ENCODE data around the gene NPTN.

The NPTN gene

DNA sequence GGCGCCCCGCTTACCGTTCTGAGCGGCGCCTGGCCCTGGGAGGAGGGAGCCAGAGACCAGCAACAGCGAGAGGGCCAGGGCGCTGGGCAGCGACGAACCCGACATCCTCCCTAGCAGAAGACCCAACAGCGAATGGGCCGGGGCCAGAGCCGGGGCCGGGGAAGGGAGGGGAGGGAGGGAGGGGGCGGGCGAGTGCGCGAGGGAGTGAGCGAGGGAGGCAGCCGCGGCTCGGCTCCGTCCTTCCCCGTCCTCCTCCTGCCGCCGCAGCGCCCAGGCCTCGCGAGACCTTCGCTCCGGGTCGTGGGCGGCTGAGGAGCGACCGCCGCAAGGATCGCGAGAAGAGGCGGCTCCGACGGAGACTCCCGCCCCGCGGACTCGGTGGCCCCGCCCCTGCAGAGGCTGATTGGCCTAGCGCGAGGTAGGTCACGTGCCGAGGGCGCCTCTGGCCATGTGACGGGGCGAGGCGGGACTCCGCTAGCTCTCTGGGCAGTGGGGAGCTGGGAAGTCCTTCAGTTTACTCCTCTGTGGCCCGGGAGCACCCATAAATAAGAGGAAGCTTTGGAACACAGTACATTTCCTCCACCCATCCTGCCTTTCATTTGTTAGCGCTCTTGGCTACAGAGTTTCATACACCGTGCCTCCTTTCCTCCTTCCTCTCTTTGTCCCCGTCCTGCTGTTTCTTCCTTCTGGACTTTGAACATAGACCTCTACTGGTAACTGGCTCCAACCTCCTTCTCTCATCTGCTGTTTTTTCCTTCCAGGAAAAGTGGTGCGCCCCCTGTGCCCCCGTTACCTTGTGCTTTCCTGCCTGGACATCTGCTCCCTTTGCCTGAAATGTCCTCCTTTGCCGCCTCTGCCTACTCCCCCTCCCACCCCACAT lies at the start of gene NPTN:
TSS of gene NPTN (minus strand) at position 279 of the 880 bp plus-strand sequence. CDS start at position 105, 174 bp downstream.
- no peaks in the 10 kb centered on the region for H3K9me3 ChIP-seq (ENCODE audit: control insufficient read depth in 5 of 5, low read length in 5 of 5)
- peaks cover 3 to 53% (median 50%) of the 10 kb centered on the region in 5 donors for H3K4me1 ChIP-seq (ENCODE audit: control insufficient read depth in 5 of 5, insufficient read depth in 5 of 5, low read length in 5 of 5)
- H3K27me3 ChIP-seq (ENCODE audit: control insufficient read depth in 5 of 5, insufficient read depth in 4 of 5, low read length in 5 of 5): peaks cover 0 to 5% (median 0%) of the 10 kb centered on the region in 5 donors

DNA sequence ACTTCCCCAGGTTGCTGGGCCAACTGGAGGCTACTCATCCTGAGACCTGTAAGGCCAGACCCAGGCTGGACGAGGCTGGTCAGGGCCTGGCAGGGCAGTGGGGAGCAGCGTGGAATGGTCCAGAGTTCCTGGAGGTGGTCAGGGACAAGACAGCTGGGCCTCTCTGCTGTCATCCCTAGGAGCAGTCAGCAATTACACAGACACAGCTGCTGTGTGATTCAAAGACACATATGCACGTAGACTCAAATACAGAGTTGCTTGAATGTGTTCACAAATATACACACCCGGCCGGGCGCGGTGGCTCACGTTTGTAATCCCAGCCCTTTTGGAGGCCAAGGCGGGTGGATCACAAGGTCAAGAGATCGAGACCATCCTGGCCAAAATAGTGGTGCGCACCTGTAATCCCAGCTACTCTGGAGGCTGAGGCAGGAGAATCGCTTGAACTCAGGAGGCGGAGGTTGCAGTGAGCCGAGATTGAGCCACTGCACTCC lies 49.5 kb upstream of the NPTN start:
- Histone ChIP-seq H3K9me3 (ENCODE audit: control insufficient read depth in 5 of 5, low read length in 5 of 5) (no peaks in the 10 kb centered on the region), H3K4me1 (ENCODE audit: control insufficient read depth in 5 of 5, insufficient read depth in 5 of 5, low read length in 5 of 5) (peaks cover 5 to 53% (median 46%) of the 10 kb centered on the region in 5 donors), H3K36me3 (ENCODE audit: control insufficient read depth in 5 of 5, insufficient read depth in 5 of 5, low read length in 5 of 5) (no peaks in the 10 kb centered on the region), H3K27ac (ENCODE audit: low read depth, low read length) (peak overlapping the region; percentile 80), H3K9ac (ENCODE audit: low read length in 5 of 5) (no peak overlapping the region), H3K27me3 (ENCODE audit: control insufficient read depth in 5 of 5, insufficient read depth in 4 of 5, low read length in 5 of 5) (no peaks in the 10 kb centered on the region), H3K4me3 (ENCODE audit: low read depth in 1 of 5, low read length in 5 of 5) (no peak overlapping the region)

More for the DNA sequence above, at the start of gene NPTN:
- H3K27ac ChIP-seq (ENCODE audit: low read depth, low read length): peak within 1 kb of the TSS; percentile 91
- H3K9ac ChIP-seq (ENCODE audit: low read length in 5 of 5): peak within 1 kb of the TSS; percentile 74 to 95 (median 93)
- peak within 1 kb of the TSS; percentile 80 to 87 (median 85) for H3K4me3 ChIP-seq (ENCODE audit: low read depth in 1 of 5, low read length in 5 of 5)
- H3K36me3 ChIP-seq (ENCODE audit: control insufficient read depth in 5 of 5, insufficient read depth in 5 of 5, low read length in 5 of 5): no peaks in the 10 kb centered on the region

DNA sequence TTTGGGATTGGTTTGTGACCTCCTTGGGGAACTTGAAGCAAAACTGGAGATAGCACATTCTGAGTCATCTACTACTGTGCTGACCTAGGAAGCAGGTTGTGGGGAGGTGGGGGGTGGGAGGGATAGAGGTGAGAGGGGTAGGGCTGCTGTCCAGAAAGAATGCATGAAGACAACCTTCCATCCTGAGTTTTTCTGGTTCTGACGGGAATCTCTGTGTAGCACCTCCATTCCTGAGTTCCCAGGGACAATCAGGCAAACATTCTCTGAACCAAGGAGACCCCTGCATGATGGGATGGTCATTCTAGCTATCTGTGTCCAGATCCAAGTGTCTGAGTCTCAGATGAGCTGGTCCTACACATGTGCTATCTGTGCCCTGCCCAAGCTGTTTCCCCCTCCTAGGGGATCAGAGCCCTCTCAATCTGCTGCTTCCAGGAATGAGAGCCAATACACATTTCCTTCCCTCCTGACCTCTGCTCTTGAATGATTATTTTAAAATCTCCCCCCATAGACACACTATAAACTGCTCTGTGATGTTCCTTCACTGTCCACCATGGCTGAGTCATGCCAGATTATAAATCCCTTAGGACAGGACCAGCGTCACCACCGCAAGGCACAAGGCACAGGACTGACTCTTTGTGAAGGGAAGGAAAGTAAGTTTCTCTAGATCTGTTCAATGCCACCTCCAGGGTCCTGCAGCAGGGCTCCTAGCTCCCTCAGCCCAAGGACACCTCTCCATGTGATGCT lies 48.8 kb upstream of the NPTN start:
- Histone ChIP-seq H3K27me3 (ENCODE audit: control insufficient read depth in 5 of 5, insufficient read depth in 4 of 5, low read length in 5 of 5) (no peaks in the 10 kb centered on the region), H3K27ac (ENCODE audit: low read depth, low read length) (no peak overlapping the region), H3K9me3 (ENCODE audit: control insufficient read depth in 5 of 5, low read length in 5 of 5) (no peaks in the 10 kb centered on the region), H3K9ac (ENCODE audit: low read length in 5 of 5) (no peak overlapping the region), H3K36me3 (ENCODE audit: control insufficient read depth in 5 of 5, insufficient read depth in 5 of 5, low read length in 5 of 5) (no peaks in the 10 kb centered on the region), H3K4me3 (ENCODE audit: low read depth in 1 of 5, low read length in 5 of 5) (no peak overlapping the region), H3K4me1 (ENCODE audit: control insufficient read depth in 5 of 5, insufficient read depth in 5 of 5, low read length in 5 of 5) (peaks cover 6 to 52% (median 40%) of the 10 kb centered on the region in 5 donors)

DNA sequence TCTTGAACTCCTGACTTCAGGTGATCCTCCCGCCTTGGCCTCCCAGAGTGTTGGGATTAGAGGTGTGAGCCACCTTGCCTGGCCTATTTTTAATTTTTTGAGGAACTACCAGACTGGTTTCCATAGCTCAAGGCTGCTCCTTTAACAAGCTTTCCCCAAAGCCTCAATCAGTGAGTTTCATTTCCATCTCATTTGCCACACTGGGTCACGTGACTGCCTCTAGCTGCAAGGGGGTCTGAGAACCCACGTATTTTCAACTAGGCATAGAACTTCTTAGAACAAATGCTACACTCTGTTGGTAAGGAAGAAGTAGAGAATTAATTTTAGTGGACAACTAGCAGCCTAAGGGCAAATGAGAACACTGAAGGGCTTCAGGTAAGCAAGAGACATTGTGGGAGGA lies 47.9 kb upstream of the NPTN start:
- Histone ChIP-seq H3K4me3 (ENCODE audit: low read depth in 1 of 5, low read length in 5 of 5) (no peak overlapping the region), H3K36me3 (ENCODE audit: control insufficient read depth in 5 of 5, insufficient read depth in 5 of 5, low read length in 5 of 5) (no peaks in the 10 kb centered on the region), H3K27ac (ENCODE audit: low read depth, low read length) (no peak overlapping the region), H3K9me3 (ENCODE audit: control insufficient read depth in 5 of 5, low read length in 5 of 5) (no peaks in the 10 kb centered on the region), H3K4me1 (ENCODE audit: control insufficient read depth in 5 of 5, insufficient read depth in 5 of 5, low read length in 5 of 5) (peaks cover 4 to 43% (median 31%) of the 10 kb centered on the region in 5 donors), H3K27me3 (ENCODE audit: control insufficient read depth in 5 of 5, insufficient read depth in 4 of 5, low read length in 5 of 5) (no peaks in the 10 kb centered on the region), H3K9ac (ENCODE audit: low read length in 5 of 5) (no peak overlapping the region)

DNA sequence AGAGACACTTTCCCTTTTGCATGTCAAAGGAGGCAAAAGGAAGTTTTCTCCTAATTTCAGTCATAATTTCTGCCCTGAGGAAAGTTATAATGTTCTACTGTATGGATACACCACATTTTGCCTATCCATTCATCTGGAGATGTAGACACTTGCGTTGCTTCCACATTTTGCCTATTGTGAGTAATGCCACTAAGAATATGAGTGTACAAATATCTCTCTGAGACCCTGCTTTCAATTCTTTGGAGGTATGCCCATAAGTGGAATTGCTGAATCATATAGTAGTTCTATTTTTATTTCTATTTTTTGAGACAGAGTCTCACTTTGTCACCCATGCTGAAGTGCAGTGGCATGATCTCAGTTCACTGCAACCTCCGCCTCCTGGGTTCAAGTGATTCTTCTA lies 47.4 kb upstream of the NPTN start:
- H3K27ac ChIP-seq (ENCODE audit: low read depth, low read length): no peak overlapping the region
- H3K36me3 ChIP-seq (ENCODE audit: control insufficient read depth in 5 of 5, insufficient read depth in 5 of 5, low read length in 5 of 5): no peaks in the 10 kb centered on the region
- H3K4me1 ChIP-seq (ENCODE audit: control insufficient read depth in 5 of 5, insufficient read depth in 5 of 5, low read length in 5 of 5): peaks cover 4 to 38% (median 26%) of the 10 kb centered on the region in 5 donors
- H3K9me3 ChIP-seq (ENCODE audit: control insufficient read depth in 5 of 5, low read length in 5 of 5): no peaks in the 10 kb centered on the region
- no peak overlapping the region for H3K9ac ChIP-seq (ENCODE audit: low read length in 5 of 5)
- H3K27me3 ChIP-seq (ENCODE audit: control insufficient read depth in 5 of 5, insufficient read depth in 4 of 5, low read length in 5 of 5): no peaks in the 10 kb centered on the region
- H3K4me3 ChIP-seq (ENCODE audit: low read depth in 1 of 5, low read length in 5 of 5): no peak overlapping the region

DNA sequence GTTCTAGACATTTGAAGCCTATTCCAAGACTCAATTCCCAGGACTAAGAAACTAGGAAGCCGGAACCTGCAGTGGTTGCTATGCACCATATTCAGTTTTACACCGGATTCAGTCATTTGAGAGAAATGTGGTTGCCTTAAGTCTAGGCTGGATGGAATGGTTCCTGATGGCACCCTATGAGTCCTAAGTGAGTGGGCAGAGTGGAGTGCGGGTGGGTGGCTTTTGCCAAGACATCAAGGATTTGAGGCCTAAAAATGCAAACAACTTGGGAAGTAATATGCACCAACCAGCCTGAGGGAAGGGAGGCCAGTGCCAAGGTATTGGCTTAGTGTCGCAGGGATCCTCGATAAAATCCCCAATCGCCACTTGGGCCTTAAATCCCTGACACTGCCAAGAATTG lies 46.8 kb upstream of the NPTN start:
- no peaks in the 10 kb centered on the region for H3K9me3 ChIP-seq (ENCODE audit: control insufficient read depth in 5 of 5, low read length in 5 of 5)
- H3K36me3 ChIP-seq (ENCODE audit: control insufficient read depth in 5 of 5, insufficient read depth in 5 of 5, low read length in 5 of 5): no peaks in the 10 kb centered on the region
- H3K27ac ChIP-seq (ENCODE audit: low read depth, low read length): peak overlapping the region; percentile 11
- no peak overlapping the region for H3K4me3 ChIP-seq (ENCODE audit: low read depth in 1 of 5, low read length in 5 of 5)
- H3K4me1 ChIP-seq (ENCODE audit: control insufficient read depth in 5 of 5, insufficient read depth in 5 of 5, low read length in 5 of 5): peaks cover 4 to 32% (median 21%) of the 10 kb centered on the region in 5 donors
- no peaks in the 10 kb centered on the region for H3K27me3 ChIP-seq (ENCODE audit: control insufficient read depth in 5 of 5, insufficient read depth in 4 of 5, low read length in 5 of 5)
- peak overlapping the region in 1 of 5 donors; percentile 5 for H3K9ac ChIP-seq (ENCODE audit: low read length in 5 of 5)

DNA sequence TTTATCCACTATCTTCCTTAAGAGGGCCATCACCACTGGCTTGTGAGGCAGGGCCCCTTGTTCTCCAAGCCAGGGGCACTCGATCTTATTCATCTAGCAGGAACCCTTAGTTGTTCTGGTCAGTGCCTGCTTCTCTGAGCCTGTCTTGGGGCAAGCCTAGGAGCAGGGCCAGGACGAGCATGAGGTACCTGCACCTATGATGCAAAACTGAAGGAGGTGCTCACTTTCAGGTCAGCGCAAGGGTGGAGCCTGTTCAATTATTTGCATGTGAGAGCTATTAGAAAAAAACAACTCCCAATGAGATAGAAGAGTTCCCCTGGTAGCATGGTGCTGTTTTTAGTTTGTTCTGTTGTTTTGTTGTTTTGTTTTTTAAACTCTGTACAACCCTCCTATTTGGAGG lies 46.0 kb upstream of the NPTN start:
- H3K9me3 ChIP-seq (ENCODE audit: control insufficient read depth in 5 of 5, low read length in 5 of 5): no peaks in the 10 kb centered on the region
- no peaks in the 10 kb centered on the region for H3K27me3 ChIP-seq (ENCODE audit: control insufficient read depth in 5 of 5, insufficient read depth in 4 of 5, low read length in 5 of 5)
- H3K4me3 ChIP-seq (ENCODE audit: low read depth in 1 of 5, low read length in 5 of 5): no peak overlapping the region
- no peaks in the 10 kb centered on the region for H3K36me3 ChIP-seq (ENCODE audit: control insufficient read depth in 5 of 5, insufficient read depth in 5 of 5, low read length in 5 of 5)
- peak overlapping the region; percentile 11 for H3K27ac ChIP-seq (ENCODE audit: low read depth, low read length)
- H3K4me1 ChIP-seq (ENCODE audit: control insufficient read depth in 5 of 5, insufficient read depth in 5 of 5, low read length in 5 of 5): peaks cover 4 to 26% (median 17%) of the 10 kb centered on the region in 5 donors
- no peak overlapping the region for H3K9ac ChIP-seq (ENCODE audit: low read length in 5 of 5)

DNA sequence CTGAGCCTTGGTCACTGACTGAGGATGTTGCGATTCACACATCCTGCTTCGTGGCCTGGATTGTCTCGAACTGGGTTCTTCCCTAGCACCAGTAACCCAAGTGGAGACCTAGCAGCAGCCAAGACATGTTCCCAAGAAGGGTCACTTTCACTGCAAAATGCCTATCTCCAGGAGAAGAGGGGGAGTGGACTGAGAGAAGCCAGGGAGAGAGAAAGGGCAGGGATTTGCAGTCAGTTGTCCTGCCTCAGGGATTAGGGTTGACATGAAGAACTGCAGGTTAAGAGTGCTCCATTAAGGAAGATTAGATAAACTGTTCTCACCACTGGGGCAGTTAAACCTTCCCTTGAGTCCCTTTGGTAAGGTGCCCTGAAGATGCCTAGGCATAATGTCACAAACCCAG lies 45.3 kb upstream of the NPTN start:
- H3K9ac ChIP-seq (ENCODE audit: low read length in 5 of 5): no peak overlapping the region
- no peak overlapping the region for H3K4me3 ChIP-seq (ENCODE audit: low read depth in 1 of 5, low read length in 5 of 5)
- H3K9me3 ChIP-seq (ENCODE audit: control insufficient read depth in 5 of 5, low read length in 5 of 5): no peaks in the 10 kb centered on the region

DNA sequence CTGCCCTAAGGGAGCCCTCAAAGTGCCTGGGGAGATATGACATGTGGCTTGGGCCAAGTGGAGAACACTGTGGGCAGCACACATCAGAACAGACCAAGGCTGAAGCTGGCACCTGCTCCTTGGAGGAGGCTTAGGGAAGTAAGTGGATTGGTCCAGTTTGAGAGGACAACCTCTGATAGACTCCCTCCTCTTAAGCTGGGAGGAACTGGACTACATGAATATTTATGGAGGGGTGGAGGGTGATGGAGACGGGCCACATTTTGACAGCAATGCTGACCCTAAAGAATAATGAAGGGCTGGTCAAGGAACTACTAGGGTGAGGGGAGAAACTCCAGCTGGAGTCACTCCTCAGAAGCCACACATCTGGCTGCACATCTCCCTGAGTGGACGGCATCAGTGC lies 44.5 kb upstream of the NPTN start:
- Histone ChIP-seq H3K4me3 (ENCODE audit: low read depth in 1 of 5, low read length in 5 of 5) (no peak overlapping the region), H3K27ac (ENCODE audit: low read depth, low read length) (no peak overlapping the region), H3K9ac (ENCODE audit: low read length in 5 of 5) (no peak overlapping the region), H3K9me3 (ENCODE audit: control insufficient read depth in 5 of 5, low read length in 5 of 5) (no peaks in the 10 kb centered on the region), H3K27me3 (ENCODE audit: control insufficient read depth in 5 of 5, insufficient read depth in 4 of 5, low read length in 5 of 5) (peaks cover 0 to 6% (median 0%) of the 10 kb centered on the region in 5 donors), H3K4me1 (ENCODE audit: control insufficient read depth in 5 of 5, insufficient read depth in 5 of 5, low read length in 5 of 5) (peaks cover 2 to 18% (median 10%) of the 10 kb centered on the region in 5 donors), H3K36me3 (ENCODE audit: control insufficient read depth in 5 of 5, insufficient read depth in 5 of 5, low read length in 5 of 5) (no peaks in the 10 kb centered on the region)

More for the DNA sequence above, 45.3 kb upstream of the NPTN start:
- Histone ChIP-seq H3K27ac (ENCODE audit: low read depth, low read length) (no peak overlapping the region), H3K4me1 (ENCODE audit: control insufficient read depth in 5 of 5, insufficient read depth in 5 of 5, low read length in 5 of 5) (peaks cover 2 to 21% (median 13%) of the 10 kb centered on the region in 5 donors), H3K27me3 (ENCODE audit: control insufficient read depth in 5 of 5, insufficient read depth in 4 of 5, low read length in 5 of 5) (peaks cover 0 to under 1% (median 0%) of the 10 kb centered on the region in 5 donors), H3K36me3 (ENCODE audit: control insufficient read depth in 5 of 5, insufficient read depth in 5 of 5, low read length in 5 of 5) (no peaks in the 10 kb centered on the region)

Measured in subcutaneous abdominal adipose tissue (tissue), 5 donors.